ENCODE data around the gene SH3BP5. TPM values are rescaled to one million over a fixed set of nuclear protein-coding genes. Genes with fewer than 3 reads are reported as not detected.

SH3BP5 gene
- total RNA-seq, 5 donors from 2014 or later (not counting 1 experiment from before 2014, with no cell fraction given), result 25.0 to 66.7 (median 41.7) TPM

GRCh38 chr3:15284121-15284889, 48.1 kb downstream of the SH3BP5 start:
- no peaks in the 10 kb centered on the region for H3K9me3 Mint-ChIP-seq
- H3K36me3 Mint-ChIP-seq, result peaks cover 32% of the 10 kb centered on the region
- Histone ChIP-seq H3K9me3 (no peaks in the 10 kb centered on the region), H3K27ac (ENCODE audit: low read length) (no peak overlapping the region), H3K4me1 (ENCODE audit: control insufficient read depth in 1 of 2, extremely low read depth in 1 of 2, insufficient read depth in 2 of 2, low read length in 2 of 2) (peaks cover 0 to 74% of the 10 kb centered on the region in 2 experiments), H3K36me3 (ENCODE audit: control insufficient read depth in 2 of 2, extremely low read depth in 1 of 2, insufficient read depth in 1 of 2, low read length in 1 of 2) (peaks cover 3 to 27% of the 10 kb centered on the region in 2 donors), H3K27me3 (replicated peaks in 1 of 2; ENCODE audit: control insufficient read depth in 2 of 2, extremely low read depth in 1 of 2, insufficient read depth in 2 of 2, low read length in 1 of 2) (no peaks in the 10 kb centered on the region), H3K4me3 (ENCODE audit: control insufficient read depth in 1 of 2, extremely low read depth in 1 of 2, low read length in 1 of 2) (no peak overlapping the region)
- peak overlapping the region; percentile 60 to 76 for H3K27ac Mint-ChIP-seq
- 88% methylated on average over 2 of the region's 5 CpGs for WGBS (ENCODE audit: insufficient coverage)
- ChIA-PET CTCF (interaction anchor here (0.5 to 1.2 kb wide), 6 partner anchors 9 to 54 kb away, joined by 3 to 5 read pairs (median 3); no protein-coding TSS in a partner anchor), POLR2A (interaction anchor here (0.6 to 1.6 kb wide), 3 partner anchors 45 to 524 kb away, joined by 3 to 13 read pairs (median 5); no protein-coding TSS in a partner anchor)
- ATAC-seq (replicated peaks in 1 of 4) (no peak), DNase-seq (no peak)
- H3K27me3 Mint-ChIP-seq, result no peaks in the 10 kb centered on the region
- peaks cover 69 to 97% (median 77%) of the 10 kb centered on the region in 3 donors for H3K4me1 Mint-ChIP-seq
- H3K4me3 Mint-ChIP-seq, result peak overlapping the region in 1 of 3 donors; percentile 29

GRCh38 chr3:15283702-15284101, 48.7 kb downstream of the SH3BP5 start:
- H3K4me3 Mint-ChIP-seq, result no peak overlapping the region
- no CpG with 5 or more reads among the region's 1 CpG for WGBS (ENCODE audit: insufficient coverage)
- H3K27ac Mint-ChIP-seq, result peak overlapping the region; percentile 60 to 76

GRCh38 chr3:15281817-15282216, 50.6 kb downstream of the SH3BP5 start:
- H3K36me3 Mint-ChIP-seq, result peaks cover 22% of the 10 kb centered on the region
- no peak overlapping the region for H3K4me3 Mint-ChIP-seq
- Histone ChIP-seq H3K9me3 (no peaks in the 10 kb centered on the region), H3K4me1 (ENCODE audit: control insufficient read depth in 1 of 2, extremely low read depth in 1 of 2, insufficient read depth in 2 of 2, low read length in 2 of 2) (peaks cover 0 to 70% of the 10 kb centered on the region in 2 experiments), H3K36me3 (ENCODE audit: control insufficient read depth in 2 of 2, extremely low read depth in 1 of 2, insufficient read depth in 1 of 2, low read length in 1 of 2) (peaks cover 3 to 25% of the 10 kb centered on the region in 2 donors), H3K27ac (ENCODE audit: low read length) (no peak overlapping the region), H3K27me3 (replicated peaks in 1 of 2; ENCODE audit: control insufficient read depth in 2 of 2, extremely low read depth in 1 of 2, insufficient read depth in 2 of 2, low read length in 1 of 2) (no peaks in the 10 kb centered on the region), H3K4me3 (ENCODE audit: control insufficient read depth in 1 of 2, extremely low read depth in 1 of 2, low read length in 1 of 2) (no peak overlapping the region)
- DNase-seq, result no peak
- ChIA-PET CTCF (interaction anchor here in 1 of 2 donors (1.5 kb wide), 1 partner anchor 14 kb away, joined by 5 read pairs; no protein-coding TSS in a partner anchor), POLR2A (no interaction called here)
- ATAC-seq (replicated peaks in 1 of 4), result no peak
- no peaks in the 10 kb centered on the region for H3K27me3 Mint-ChIP-seq
- H3K9me3 Mint-ChIP-seq, result no peaks in the 10 kb centered on the region
- H3K4me1 Mint-ChIP-seq, result peaks cover 61 to 97% (median 66%) of the 10 kb centered on the region in 3 donors
- no peak overlapping the region for H3K27ac Mint-ChIP-seq
- WGBS (ENCODE audit: insufficient coverage), result 97% methylated on average over 9 of the region's 9 CpGs

More at GRCh38 chr3:15283702-15284101, 48.7 kb downstream of the SH3BP5 start:
- H3K36me3 ChIP-seq (ENCODE audit: control insufficient read depth in 2 of 2, extremely low read depth in 1 of 2, insufficient read depth in 1 of 2, low read length in 1 of 2), result peaks cover 3 to 27% of the 10 kb centered on the region in 2 donors
- no peaks in the 10 kb centered on the region for H3K27me3 ChIP-seq (replicated peaks in 1 of 2; ENCODE audit: control insufficient read depth in 2 of 2, extremely low read depth in 1 of 2, insufficient read depth in 2 of 2, low read length in 1 of 2)
- ATAC-seq (replicated peaks in 1 of 4) (no peak), DNase-seq (no peak)
- no peaks in the 10 kb centered on the region for H3K9me3 Mint-ChIP-seq
- CTCF ChIA-PET, result interaction anchor here in 1 of 2 donors (0.5 kb wide), 1 partner anchor 49 kb away, joined by 3 read pairs; no protein-coding TSS in a partner anchor
- no peaks in the 10 kb centered on the region for H3K9me3 ChIP-seq
- H3K4me1 Mint-ChIP-seq, result peaks cover 69 to 97% (median 75%) of the 10 kb centered on the region in 3 donors
- H3K4me3 ChIP-seq (ENCODE audit: control insufficient read depth in 1 of 2, extremely low read depth in 1 of 2, low read length in 1 of 2), result no peak overlapping the region
- POLR2A ChIA-PET, result interaction anchor here in 1 of 2 donors (0.6 to 1.6 kb wide), 2 partner anchors 24 to 46 kb away, joined by 3 to 5 read pairs; no protein-coding TSS in a partner anchor
- peaks cover 28% of the 10 kb centered on the region for H3K36me3 Mint-ChIP-seq
- H3K27ac ChIP-seq (ENCODE audit: low read length), result no peak overlapping the region
- H3K4me1 ChIP-seq (ENCODE audit: control insufficient read depth in 1 of 2, extremely low read depth in 1 of 2, insufficient read depth in 2 of 2, low read length in 2 of 2), result peaks cover 0 to 69% of the 10 kb centered on the region in 2 experiments
- H3K27me3 Mint-ChIP-seq, result no peaks in the 10 kb centered on the region

- Mint-ChIP-seq H3K4me3 (peak overlapping the region in 1 of 3 donors; percentile 53), H3K4me1 (peaks cover 65 to 98% (median 68%) of the 10 kb centered on the region in 3 donors), H3K36me3 (peaks cover 22% of the 10 kb centered on the region), H3K27ac (no peak overlapping the region), H3K27me3 (no peaks in the 10 kb centered on the region), H3K9me3 (no peaks in the 10 kb centered on the region)
- H3K4me1 ChIP-seq (ENCODE audit: control insufficient read depth in 1 of 2, extremely low read depth in 1 of 2, insufficient read depth in 2 of 2, low read length in 2 of 2), result peaks cover 0 to 72% of the 10 kb centered on the region in 2 experiments
- DNase-seq (no peak), ATAC-seq (replicated peaks in 1 of 4) (no peak)
- no peak overlapping the region for H3K4me3 ChIP-seq (ENCODE audit: control insufficient read depth in 1 of 2, extremely low read depth in 1 of 2, low read length in 1 of 2)
- no peak overlapping the region for H3K27ac ChIP-seq (ENCODE audit: low read length)
- ChIA-PET CTCF (interaction anchor here (0.6 to 1.5 kb wide), 3 partner anchors 13 to 52 kb away, joined by 3 to 5 read pairs (median 3); partner anchors contain the start of gene SH3BP5 (in 1 of the 2)), POLR2A (no interaction called here)
- WGBS (ENCODE audit: insufficient coverage), result 98% methylated on average over 7 of the region's 10 CpGs
- H3K9me3 ChIP-seq, result no peaks in the 10 kb centered on the region
- H3K36me3 ChIP-seq (ENCODE audit: control insufficient read depth in 2 of 2, extremely low read depth in 1 of 2, insufficient read depth in 1 of 2, low read length in 1 of 2), result peaks cover 3 to 20% of the 10 kb centered on the region in 2 donors
- H3K27me3 ChIP-seq (replicated peaks in 1 of 2; ENCODE audit: control insufficient read depth in 2 of 2, extremely low read depth in 1 of 2, insufficient read depth in 2 of 2, low read length in 1 of 2), result no peaks in the 10 kb centered on the region
These were observed 51.4 kb downstream of the SH3BP5 start for GRCh38 chr3:15280853-15281532.

DNA sequence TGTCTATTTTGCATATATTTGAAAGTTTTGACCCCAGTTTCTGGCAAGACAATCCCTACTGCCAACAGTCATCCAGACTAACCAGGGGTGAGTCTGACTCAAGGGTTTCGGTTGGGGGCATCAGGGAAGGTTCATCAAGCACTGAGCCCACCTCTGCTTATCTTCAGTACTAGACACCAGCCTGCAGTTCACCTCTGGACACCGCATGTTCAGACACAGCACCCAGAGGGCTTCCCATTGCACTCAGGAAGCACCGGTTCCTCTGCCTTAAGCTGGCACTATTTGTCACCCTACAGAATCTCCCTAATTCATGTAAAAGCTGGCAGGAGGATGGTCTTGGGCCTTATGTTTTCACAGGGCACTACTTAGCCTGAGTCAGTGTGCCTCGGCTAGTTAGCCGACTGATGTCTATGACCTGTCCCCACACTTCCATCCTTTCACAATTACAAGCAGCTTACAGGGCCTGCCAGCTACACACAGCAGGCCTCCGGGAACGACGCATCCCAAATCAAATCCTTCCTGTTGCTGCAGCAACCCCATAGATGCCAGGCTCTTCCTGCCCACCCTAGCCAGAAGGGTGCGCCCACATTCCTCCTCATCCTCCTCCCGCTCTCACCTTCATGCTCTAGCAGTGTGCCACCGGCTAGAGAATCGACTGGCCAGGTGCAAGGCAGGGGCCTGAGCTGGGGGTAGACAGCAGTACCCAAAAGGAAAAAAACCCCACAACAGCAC, 52.5 kb downstream of the SH3BP5 start:
- Mint-ChIP-seq H3K27me3 (no peaks in the 10 kb centered on the region), H3K4me3 (peak overlapping the region in 1 of 3 donors; percentile 53), H3K4me1 (peaks cover 65 to 97% (median 73%) of the 10 kb centered on the region in 3 donors), H3K36me3 (peaks cover 18% of the 10 kb centered on the region), H3K27ac (peak overlapping the region in 1 of 2 donors; percentile 51), H3K9me3 (no peaks in the 10 kb centered on the region)
- H3K27me3 ChIP-seq (replicated peaks in 1 of 2; ENCODE audit: control insufficient read depth in 2 of 2, extremely low read depth in 1 of 2, insufficient read depth in 2 of 2, low read length in 1 of 2), result no peaks in the 10 kb centered on the region
- H3K27ac ChIP-seq (ENCODE audit: low read length), result no peak overlapping the region
- DNase-seq, result no peak
- 97% methylated on average over 11 of the region's 12 CpGs for WGBS (ENCODE audit: insufficient coverage)
- CTCF ChIA-PET, result interaction anchor here in 1 of 2 donors (0.6 to 1.0 kb wide), 2 partner anchors 25 to 121 kb away, joined by 3 to 5 read pairs; no protein-coding TSS in a partner anchor
- H3K4me1 ChIP-seq (ENCODE audit: control insufficient read depth in 1 of 2, extremely low read depth in 1 of 2, insufficient read depth in 2 of 2, low read length in 2 of 2), result peaks cover 0 to 71% of the 10 kb centered on the region in 2 experiments
- no peaks in the 10 kb centered on the region for H3K9me3 ChIP-seq
- H3K4me3 ChIP-seq (ENCODE audit: control insufficient read depth in 1 of 2, extremely low read depth in 1 of 2, low read length in 1 of 2), result no peak overlapping the region
- POLR2A ChIA-PET, result no interaction called here
- peaks cover 3 to 10% of the 10 kb centered on the region in 2 donors for H3K36me3 ChIP-seq (ENCODE audit: control insufficient read depth in 2 of 2, extremely low read depth in 1 of 2, insufficient read depth in 1 of 2, low read length in 1 of 2)
- ATAC-seq (replicated peaks in 1 of 4), result no peak

Data from T-cell (primary cell).